Activated CD8-positive, alpha-beta T cell treated with anti-CD3 and anti-CD28 coated beads for 36 hours (primary cell): ENCODE measurements around the gene CD300LF. TPM values are rescaled to one million over a fixed set of nuclear protein-coding genes. Genes with fewer than 3 reads are reported as not detected.

ENCODE experiments used
- ATAC-seq: fragments of 200-7000 bp; cut with Tn5 transposase; one replicate; pipeline ENCODE4 v1.10.0; 2021; ENCODE audit warnings: mild to moderate bottlenecking, moderate library complexity
- CTCF ChIA-PET: fragments of 350-600 bp; sonication (Branson Sonifier 250); formaldehyde crosslinking; loops from one replicate; lab custom pipeline; 2021; ENCODE audit warnings: antibody characterized with exemption; lab: Charles Lee
- POLR2A ChIA-PET: fragments of 350-600 bp; sonication (Branson Sonifier 250); formaldehyde crosslinking; loops from one replicate; lab custom pipeline; 2021; ENCODE audit warnings: antibody characterized with exemption; lab: Charles Lee
- DNase-seq: peaks from one replicate; pipeline ENCODE4 v3.0.0-alpha.2; 2020
- H3K27ac Mint-ChIP-seq: one replicate; pipeline ENCODE4 v1.8.0; 2021; ENCODE audit warnings: mild to moderate bottlenecking, mixed read lengths
- H3K27me3 Mint-ChIP-seq: one replicate; pipeline ENCODE4 v1.8.0; 2021; ENCODE audit warnings: mixed read lengths
- H3K36me3 Mint-ChIP-seq: one replicate; pipeline ENCODE4 v1.8.0; 2021; ENCODE audit warnings: low read depth, mixed read lengths
- H3K4me1 Mint-ChIP-seq: one replicate; pipeline ENCODE4 v1.8.0; 2021; ENCODE audit warnings: low read depth, mixed read lengths
- H3K4me3 Mint-ChIP-seq: one replicate; pipeline ENCODE4 v1.8.0; 2021; ENCODE audit warnings: mild to moderate bottlenecking, moderate library complexity, mixed read lengths
- H3K9me3 Mint-ChIP-seq: one replicate; pipeline ENCODE4 v1.8.0; 2021; ENCODE audit warnings: mixed read lengths
- CTCF ChIP-seq: fragments of 200-600 bp; IDR thresholded peaks from one replicate; pipeline ENCODE4 v1.8.0; 2022; ENCODE audit warnings: antibody characterized with exemption, mild to moderate bottlenecking
- intact Hi-C: fragments of 100-400 bp; cut with micrococcal nuclease; formaldehyde crosslinking; loops from one replicate; pipeline ENCODE4 v1.10.0; 2022
- total RNA-seq, 2 experiments: library from RNA; stranded (reverse); gene quantifications; one replicate each; pipeline ENCODE4 v1.2.3, GENCODE V29; 2021

The CD300LF gene
- total RNA-seq, 2 experiments from 2014 or later: not detected

GRCh38 chr17:74694081-74694480, 18.6 kb downstream of the CD300LF start:
- no peak for ATAC-seq

GRCh38 chr17:74691151-74691550, 21.6 kb downstream of the CD300LF start:
- no peaks in the 10 kb centered on the region for H3K36me3 Mint-ChIP-seq
- no peaks in the 10 kb centered on the region for H3K9me3 Mint-ChIP-seq
- H3K4me3 Mint-ChIP-seq: no peak overlapping the region
- H3K4me1 Mint-ChIP-seq: peaks cover 4% of the 10 kb centered on the region
- ATAC-seq: no peak
- ChIA-PET POLR2A (interaction anchor here (1.3 kb wide), 1 partner anchor 10 kb away, joined by 4 read pairs; no protein-coding TSS in a partner anchor), CTCF (interaction anchor here (1.0 to 2.3 kb wide), 3 partner anchors 34 to 47 kb away, joined by 3 to 9 read pairs (median 7); partner anchors contain the start of gene RAB37)
- peaks cover 2% of the 10 kb centered on the region for H3K27me3 Mint-ChIP-seq
- H3K27ac Mint-ChIP-seq: no peak overlapping the region
- TF ChIP-seq CTCF: no peak
- intact Hi-C loops: no loop called here
- no peak for DNase-seq

More at GRCh38 chr17:74694081-74694480, 18.6 kb downstream of the CD300LF start:
- DNase-seq: no peak
- H3K4me3 Mint-ChIP-seq: no peak overlapping the region
- CTCF ChIA-PET: no interaction called here
- no peaks in the 10 kb centered on the region for H3K9me3 Mint-ChIP-seq
- peaks cover 2% of the 10 kb centered on the region for H3K27me3 Mint-ChIP-seq
- no peak overlapping the region for H3K27ac Mint-ChIP-seq
- no peak for TF ChIP-seq CTCF
- no peaks in the 10 kb centered on the region for H3K4me1 Mint-ChIP-seq
- POLR2A ChIA-PET: no interaction called here
- H3K36me3 Mint-ChIP-seq: no peaks in the 10 kb centered on the region
- intact Hi-C loops: no loop called here

DNA sequence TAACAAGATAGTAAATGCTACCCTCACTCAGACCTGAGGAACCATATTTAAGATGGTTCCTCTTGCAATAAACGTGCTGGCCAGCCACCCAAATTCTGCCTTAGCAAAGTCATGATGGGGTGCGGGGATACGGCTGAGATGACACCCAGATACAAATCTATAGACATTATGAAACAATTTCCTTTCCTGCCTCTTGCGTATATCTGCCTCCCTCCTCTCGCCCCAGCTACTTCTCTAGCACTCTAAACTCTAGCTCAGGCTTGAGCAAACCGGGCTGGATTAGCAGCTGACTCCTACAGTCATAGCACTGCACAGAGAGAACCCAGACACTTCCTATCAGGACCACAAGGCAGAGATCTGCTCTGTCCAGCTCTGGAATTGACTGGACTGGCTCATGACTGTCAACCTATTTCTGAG, 22.3 kb downstream of the CD300LF start:
- no peak for TF ChIP-seq CTCF
- DNase-seq (no peak), ATAC-seq (no peak)
- intact Hi-C loops: no loop called here
- CTCF ChIA-PET: interaction anchor here (1.0 to 2.3 kb wide), 4 partner anchors 18 to 48 kb away, joined by 3 to 9 read pairs (median 5); partner anchors contain the start of gene RAB37
- Mint-ChIP-seq H3K36me3 (no peaks in the 10 kb centered on the region), H3K4me3 (no peak overlapping the region), H3K9me3 (no peaks in the 10 kb centered on the region), H3K4me1 (peaks cover 4% of the 10 kb centered on the region), H3K27ac (peak overlapping the region; percentile 43), H3K27me3 (peaks cover 2% of the 10 kb centered on the region)
- POLR2A ChIA-PET: interaction anchor here (1.3 kb wide), 1 partner anchor 11 kb away, joined by 4 read pairs; no protein-coding TSS in a partner anchor

DNA sequence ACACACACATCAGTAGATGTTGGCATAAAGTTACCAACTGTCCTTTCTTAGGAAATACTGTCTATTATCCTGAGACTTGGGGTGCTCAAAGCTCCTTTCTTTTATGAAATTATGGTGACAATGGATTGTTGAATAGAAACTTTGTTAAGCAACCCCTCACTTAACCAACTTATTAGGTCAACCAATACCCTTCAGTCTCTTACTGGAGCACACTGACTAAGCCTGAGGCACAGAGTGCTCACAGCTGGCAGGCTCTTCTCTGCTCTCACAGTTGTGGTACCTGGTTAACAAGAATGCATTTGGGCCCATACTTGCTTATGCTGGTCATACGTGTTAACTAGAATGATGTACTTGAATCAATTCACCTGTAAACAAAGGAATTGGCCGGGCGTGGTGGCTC, 24.8 kb downstream of the CD300LF start:
- intact Hi-C loops: no loop called here
- H3K9me3 Mint-ChIP-seq: no peaks in the 10 kb centered on the region
- no peak overlapping the region for H3K27ac Mint-ChIP-seq
- H3K27me3 Mint-ChIP-seq: peaks cover 2% of the 10 kb centered on the region
- no peak overlapping the region for H3K4me3 Mint-ChIP-seq
- no peak for DNase-seq
- ATAC-seq: no peak
- TF ChIP-seq CTCF: no peak
- peaks cover 4% of the 10 kb centered on the region for H3K4me1 Mint-ChIP-seq
- CTCF ChIA-PET: interaction anchor here (1.6 to 2.0 kb wide), 2 partner anchors 10 to 30 kb away, joined by 4 to 5 read pairs; no protein-coding TSS in a partner anchor
- H3K36me3 Mint-ChIP-seq: no peaks in the 10 kb centered on the region
- POLR2A ChIA-PET: no interaction called here

- ChIA-PET CTCF (interaction anchor here (1.1 to 2.0 kb wide), 3 partner anchors 9 to 50 kb away, joined by 4 to 7 read pairs (median 5); partner anchors contain the start of gene RAB37), POLR2A (no interaction called here)
- intact Hi-C loops: no loop called here
Measured at GRCh38 chr17:74686761-74687160, 26.0 kb downstream of the CD300LF start.

More at GRCh38 chr17:74686761-74687160, 26.0 kb downstream of the CD300LF start:
- Mint-ChIP-seq H3K4me3 (no peak overlapping the region), H3K4me1 (peaks cover 4% of the 10 kb centered on the region), H3K27me3 (peaks cover 2% of the 10 kb centered on the region), H3K36me3 (no peaks in the 10 kb centered on the region), H3K9me3 (no peaks in the 10 kb centered on the region), H3K27ac (no peak overlapping the region)
- DNase-seq: no peak
- no peak for TF ChIP-seq CTCF
- no peak for ATAC-seq
